ENCODE measurements around the gene GRAMD4. TPM values are rescaled to one million over a fixed set of nuclear protein-coding genes. Genes with fewer than 3 reads are reported as not detected.

The GRAMD4 gene
- polyA plus RNA-seq, 2 of the 4 experiments (the other 2 are of a cell fraction) = 7.7 to 13.1 TPM

DNA sequence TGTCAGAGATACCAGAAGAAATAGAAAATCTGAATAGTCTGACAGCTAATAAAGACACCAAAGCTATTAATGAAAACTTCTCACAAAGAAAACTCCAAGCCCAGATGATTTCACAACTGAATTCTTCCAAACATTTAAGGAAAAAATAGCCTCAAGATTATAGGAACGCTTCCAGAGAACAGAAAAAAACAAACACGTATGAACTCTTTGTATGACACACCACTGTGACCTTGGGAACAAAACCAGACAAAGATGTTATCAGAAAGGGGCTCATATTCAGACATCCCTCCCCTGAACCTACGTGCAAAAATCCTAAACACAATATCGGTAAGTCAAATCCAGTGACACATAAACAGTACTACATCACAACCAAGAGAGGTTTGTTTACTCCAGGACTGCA, 94.4 kb downstream of the GRAMD4 start (continued):
- TF ChIP-seq HOXB13 (CRISPR knock-in tag; IDR thresholded peaks at IDR 0.05; ENCODE audit: low read depth) (no peak), ZC3H11A (IDR thresholded peaks at IDR 0.05) (no peak), EP300 (IDR thresholded peaks at IDR 0.05) (no peak), KDM5A (IDR thresholded peaks at IDR 0.05) (no peak), RNF2 (IDR thresholded peaks at IDR 0.05; ENCODE audit: borderline replicate concordance, low read depth) (no peak), CHD4 (IDR thresholded peaks at IDR 0.05; ENCODE audit: borderline replicate concordance) (no peak), GATA3 (IDR thresholded peaks at IDR 0.05; ENCODE audit: borderline replicate concordance) (no peak), RARB (CRISPR knock-in tag; IDR thresholded peaks at IDR 0.05) (no peak), JUNB (IDR thresholded peaks at IDR 0.05) (no peak)

DNA sequence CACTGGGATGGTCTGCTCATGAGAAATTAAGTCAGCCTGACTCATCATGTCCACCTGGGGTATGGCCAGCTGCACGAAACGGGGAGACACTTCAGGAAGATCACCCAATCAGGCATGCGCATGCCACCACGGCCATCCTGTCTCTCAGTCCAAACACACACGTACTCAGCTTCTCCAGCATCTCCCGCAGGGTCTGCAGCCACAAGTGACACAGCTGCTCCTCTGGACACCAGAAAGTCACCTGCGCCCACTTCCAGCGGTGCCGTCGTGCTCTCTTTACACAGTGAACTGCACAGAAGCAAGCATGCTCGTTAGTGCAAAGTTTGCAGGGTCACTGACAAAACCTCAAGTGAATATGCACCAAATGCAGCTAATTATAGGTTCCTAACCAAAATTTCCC, 99.7 kb downstream of the GRAMD4 start:
- H3K27ac ChIP-seq = no peak overlapping the region
- no peak for FAIRE-seq
- WGBS (ENCODE audit: missing lambda C conversion rate) = 90% methylated on average over 8 of the region's 11 CpGs
- no peak overlapping the region for H3K4me2 ChIP-seq
- CTCF ChIA-PET = no interaction called here
- H3K4me3 ChIP-seq = no peak overlapping the region
- H3K4me1 ChIP-seq = no peaks in the 10 kb centered on the region
- no peaks in the 10 kb centered on the region for H3K9me3 ChIP-seq
- TF ChIP-seq CBX2 (IDR thresholded peaks at IDR 0.05; ENCODE audit: borderline replicate concordance, low read depth) = no peak
- TF ChIP-seq, protein P1, sequence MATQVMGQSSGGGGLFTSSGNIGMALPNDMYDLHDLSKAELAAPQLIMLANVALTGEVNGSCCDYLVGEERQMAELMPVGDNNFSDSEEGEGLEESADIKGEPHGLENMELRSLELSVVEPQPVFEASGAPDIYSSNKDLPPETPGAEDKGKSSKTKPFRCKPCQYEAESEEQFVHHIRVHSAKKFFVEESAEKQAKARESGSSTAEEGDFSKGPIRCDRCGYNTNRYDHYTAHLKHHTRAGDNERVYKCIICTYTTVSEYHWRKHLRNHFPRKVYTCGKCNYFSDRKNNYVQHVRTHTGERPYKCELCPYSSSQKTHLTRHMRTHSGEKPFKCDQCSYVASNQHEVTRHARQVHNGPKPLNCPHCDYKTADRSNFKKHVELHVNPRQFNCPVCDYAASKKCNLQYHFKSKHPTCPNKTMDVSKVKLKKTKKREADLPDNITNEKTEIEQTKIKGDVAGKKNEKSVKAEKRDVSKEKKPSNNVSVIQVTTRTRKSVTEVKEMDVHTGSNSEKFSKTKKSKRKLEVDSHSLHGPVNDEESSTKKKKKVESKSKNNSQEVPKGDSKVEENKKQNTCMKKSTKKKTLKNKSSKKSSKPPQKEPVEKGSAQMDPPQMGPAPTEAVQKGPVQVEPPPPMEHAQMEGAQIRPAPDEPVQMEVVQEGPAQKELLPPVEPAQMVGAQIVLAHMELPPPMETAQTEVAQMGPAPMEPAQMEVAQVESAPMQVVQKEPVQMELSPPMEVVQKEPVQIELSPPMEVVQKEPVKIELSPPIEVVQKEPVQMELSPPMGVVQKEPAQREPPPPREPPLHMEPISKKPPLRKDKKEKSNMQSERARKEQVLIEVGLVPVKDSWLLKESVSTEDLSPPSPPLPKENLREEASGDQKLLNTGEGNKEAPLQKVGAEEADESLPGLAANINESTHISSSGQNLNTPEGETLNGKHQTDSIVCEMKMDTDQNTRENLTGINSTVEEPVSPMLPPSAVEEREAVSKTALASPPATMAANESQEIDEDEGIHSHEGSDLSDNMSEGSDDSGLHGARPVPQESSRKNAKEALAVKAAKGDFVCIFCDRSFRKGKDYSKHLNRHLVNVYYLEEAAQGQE (IDR thresholded peaks at IDR 0.05) = no peak
- TF ChIP-seq PHF8 (IDR thresholded peaks at IDR 0.05; ENCODE audit: borderline replicate concordance, low read depth) = no peak
- TF ChIP-seq, protein P2, sequence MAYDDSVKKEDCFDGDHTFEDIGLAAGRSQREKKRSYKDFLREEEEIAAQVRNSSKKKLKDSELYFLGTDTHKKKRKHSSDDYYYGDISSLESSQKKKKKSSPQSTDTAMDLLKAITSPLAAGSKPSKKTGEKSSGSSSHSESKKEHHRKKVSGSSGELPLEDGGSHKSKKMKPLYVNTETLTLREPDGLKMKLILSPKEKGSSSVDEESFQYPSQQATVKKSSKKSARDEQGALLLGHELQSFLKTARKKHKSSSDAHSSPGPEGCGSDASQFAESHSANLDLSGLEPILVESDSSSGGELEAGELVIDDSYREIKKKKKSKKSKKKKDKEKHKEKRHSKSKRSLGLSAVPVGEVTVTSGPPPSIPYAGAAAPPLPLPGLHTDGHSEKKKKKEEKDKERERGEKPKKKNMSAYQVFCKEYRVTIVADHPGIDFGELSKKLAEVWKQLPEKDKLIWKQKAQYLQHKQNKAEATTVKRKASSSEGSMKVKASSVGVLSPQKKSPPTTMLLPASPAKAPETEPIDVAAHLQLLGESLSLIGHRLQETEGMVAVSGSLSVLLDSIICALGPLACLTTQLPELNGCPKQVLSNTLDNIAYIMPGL (CRISPR knock-in tag; IDR thresholded peaks at IDR 0.05; ENCODE audit: borderline replicate concordance) = no peak
- TF ChIP-seq RAD21 (conservative IDR thresholded peaks at IDR 0.05 in 1 of 2, IDR thresholded peaks at IDR 0.05 in 1 of 2) = no peak
- no peak for TF ChIP-seq HOXB13 (CRISPR knock-in tag; IDR thresholded peaks at IDR 0.05; ENCODE audit: low read depth)
- no peak for TF ChIP-seq RCOR1 (IDR thresholded peaks at IDR 0.05; ENCODE audit: low read depth, low read length)
- no peak for TF ChIP-seq CBX8 (IDR thresholded peaks at IDR 0.05)
- TF ChIP-seq ZFP36 (IDR thresholded peaks at IDR 0.05; ENCODE audit: borderline replicate concordance, partially characterized antibody) = no peak
- TF ChIP-seq NR3C1 (IDR thresholded peaks at IDR 0.05) = no peak
- TF ChIP-seq HOXB5 (CRISPR knock-in tag; IDR thresholded peaks at IDR 0.05) = no peak
- ATAC-seq = no peak
- POLR2A ChIA-PET = no interaction called here
- no peak for DNase-seq (ENCODE audit: low read depth in 1 of 2, low spot score in 1 of 2)

DNA sequence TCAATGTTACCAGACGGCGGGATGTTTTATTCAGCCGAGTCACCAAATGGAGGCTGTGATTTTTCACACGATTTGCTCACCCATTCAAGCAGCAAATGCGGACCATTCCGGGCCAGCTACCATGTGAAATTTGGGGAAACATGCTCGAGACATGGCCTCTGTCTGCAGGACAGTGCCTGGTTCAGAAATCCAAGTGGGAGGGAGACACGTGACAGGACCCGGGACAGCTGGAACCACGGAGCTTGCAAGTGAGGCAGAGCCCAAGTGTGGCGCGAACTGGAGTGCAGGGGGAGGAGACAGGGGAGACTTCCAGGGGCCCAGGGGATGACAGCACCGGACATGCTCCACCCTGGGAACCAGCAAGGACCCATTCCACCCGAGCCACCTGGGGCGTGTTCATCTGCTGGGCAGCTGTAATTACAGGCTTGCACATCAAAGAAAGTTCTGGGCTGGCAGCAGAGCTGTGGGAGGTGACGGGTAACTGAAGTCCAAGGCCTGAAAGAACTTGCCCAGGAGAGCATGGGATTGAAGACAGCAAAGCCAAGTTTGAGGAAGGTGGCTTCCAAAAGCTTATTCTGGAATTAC, 101.4 kb downstream of the GRAMD4 start:
- Histone ChIP-seq H3K4me1 (no peaks in the 10 kb centered on the region), H3K27ac (no peak overlapping the region), H3K4me2 (no peak overlapping the region), H3K4me3 (no peak overlapping the region), H3K9me3 (no peaks in the 10 kb centered on the region)
- 95% methylated on average over 16 of the region's 16 CpGs for WGBS (ENCODE audit: missing lambda C conversion rate)
- ChIA-PET POLR2A (no interaction called here), CTCF (interaction anchor here (0.7 to 1.3 kb wide), 3 partner anchors 22 to 354 kb away, joined by 3 read pairs; no protein-coding TSS in a partner anchor)
- no peak for TF ChIP-seq ZSCAN20 (CRISPR knock-in tag; IDR thresholded peaks at IDR 0.05)
- no peak for TF ChIP-seq CBX8 (IDR thresholded peaks at IDR 0.05)
- TF ChIP-seq FOSL2 (IDR thresholded peaks at IDR 0.05) = no peak
- no peak for TF ChIP-seq FOSL2 (CRISPR knock-in tag; IDR thresholded peaks at IDR 0.05)
- TF ChIP-seq CBX2 (IDR thresholded peaks at IDR 0.05; ENCODE audit: borderline replicate concordance, low read depth) = no peak
- TF ChIP-seq RCOR1 (IDR thresholded peaks at IDR 0.05; ENCODE audit: low read depth, low read length) = no peak
- TF ChIP-seq, protein P3, sequence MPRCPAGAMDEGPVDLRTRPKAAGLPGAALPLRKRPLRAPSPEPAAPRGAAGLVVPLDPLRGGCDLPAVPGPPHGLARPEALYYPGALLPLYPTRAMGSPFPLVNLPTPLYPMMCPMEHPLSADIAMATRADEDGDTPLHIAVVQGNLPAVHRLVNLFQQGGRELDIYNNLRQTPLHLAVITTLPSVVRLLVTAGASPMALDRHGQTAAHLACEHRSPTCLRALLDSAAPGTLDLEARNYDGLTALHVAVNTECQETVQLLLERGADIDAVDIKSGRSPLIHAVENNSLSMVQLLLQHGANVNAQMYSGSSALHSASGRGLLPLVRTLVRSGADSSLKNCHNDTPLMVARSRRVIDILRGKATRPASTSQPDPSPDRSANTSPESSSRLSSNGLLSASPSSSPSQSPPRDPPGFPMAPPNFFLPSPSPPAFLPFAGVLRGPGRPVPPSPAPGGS (IDR thresholded peaks at IDR 0.05) = no peak
- TF ChIP-seq CHD2 (IDR thresholded peaks at IDR 0.05; ENCODE audit: low read length, partially characterized antibody) = no peak
- TF ChIP-seq, protein P4, sequence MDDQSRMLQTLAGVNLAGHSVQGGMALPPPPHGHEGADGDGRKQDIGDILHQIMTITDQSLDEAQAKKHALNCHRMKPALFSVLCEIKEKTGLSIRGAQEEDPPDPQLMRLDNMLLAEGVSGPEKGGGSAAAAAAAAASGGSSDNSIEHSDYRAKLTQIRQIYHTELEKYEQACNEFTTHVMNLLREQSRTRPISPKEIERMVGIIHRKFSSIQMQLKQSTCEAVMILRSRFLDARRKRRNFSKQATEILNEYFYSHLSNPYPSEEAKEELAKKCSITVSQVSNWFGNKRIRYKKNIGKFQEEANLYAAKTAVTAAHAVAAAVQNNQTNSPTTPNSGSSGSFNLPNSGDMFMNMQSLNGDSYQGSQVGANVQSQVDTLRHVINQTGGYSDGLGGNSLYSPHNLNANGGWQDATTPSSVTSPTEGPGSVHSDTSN (IDR thresholded peaks at IDR 0.05) = no peak
- no peak for TF ChIP-seq ZFP36 (IDR thresholded peaks at IDR 0.05; ENCODE audit: borderline replicate concordance, partially characterized antibody)
- ATAC-seq (no peak), DNase-seq (ENCODE audit: low read depth in 1 of 2, low spot score in 1 of 2) (no peak), FAIRE-seq (no peak)
